GM23338 (cell line): Measurements from ENCODE around the gene CBR1.

Experiments used
- CREB1 ChIP-seq: fragments of 250-450 bp; sonication (Bioruptor Pico); IDR thresholded peaks from 2 replicates; pipeline ENCODE4 v1.5.0; 2020; ENCODE audit warnings: low read depth, mild to moderate bottlenecking, moderate library complexity
- CTCF ChIP-seq, 2 experiments: fragments of 200-600 bp in 1 of 2; sonication (generic) in 1 of 2; conservative IDR thresholded peaks; 2 replicates each; pipeline versions ENCODE4 v1.5.1 to v1.6.1; 2016 to 2017; ENCODE audit warnings: antibody characterized with exemption in 2 of 2, low read depth in 2 of 2, mild to moderate bottlenecking in 2 of 2, moderate library complexity in 1 of 2
- ETS1 ChIP-seq: IDR thresholded peaks from 2 replicates; pipeline ENCODE4 v1.6.1; 2016; ENCODE audit warnings: antibody characterized with exemption
- EZH2 ChIP-seq: fragments of 200-600 bp; sonication (generic); IDR thresholded peaks from one replicate; pipeline ENCODE4 v1.8.0; 2017; ENCODE audit warnings: antibody characterized with exemption, mild to moderate bottlenecking, low read depth; ENCODE audit not compliant: unreplicated experiment
- EZH2phosphoT487 ChIP-seq: fragments of 200-600 bp; sonication (generic); IDR thresholded peaks from one replicate; pipeline ENCODE4 v1.8.1; 2018; ENCODE audit warnings: antibody characterized with exemption; ENCODE audit not compliant: unreplicated experiment
- NANOG ChIP-seq: IDR thresholded peaks from 2 replicates; pipeline ENCODE4 v1.6.1; 2016; ENCODE audit warnings: antibody characterized with exemption, borderline replicate concordance
- POLR2AphosphoS5 ChIP-seq: IDR thresholded peaks from 2 replicates; pipeline ENCODE4 v1.6.1; 2016; ENCODE audit warnings: antibody characterized with exemption, low read depth

DNA sequence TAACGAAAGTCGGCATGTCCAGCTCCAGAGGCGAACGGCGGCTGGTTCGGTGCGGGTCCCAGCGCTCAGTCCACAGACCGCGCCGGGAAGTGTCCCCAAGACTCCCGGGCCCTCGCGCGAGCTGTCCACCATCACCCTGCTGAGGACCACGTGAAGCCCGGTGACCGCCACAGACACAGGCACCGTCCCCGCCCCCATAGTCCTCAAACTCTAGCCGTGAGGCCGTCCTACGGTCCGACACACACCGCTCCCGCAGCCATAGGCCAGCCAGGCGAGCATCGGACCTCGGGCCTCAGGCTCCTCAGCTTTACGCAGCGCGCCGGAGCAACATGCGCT is 10.0 kb upstream of the CBR1 start:
- no peak for TF ChIP-seq POLR2AphosphoS5
- no peak for TF ChIP-seq CTCF (conservative IDR thresholded peaks at IDR 0.05; ENCODE audit: low read depth in 2 of 2)
- TF ChIP-seq EZH2, result no peak
- TF ChIP-seq CREB1, result no peak
- TF ChIP-seq ETS1, result no peak
- no peak for TF ChIP-seq NANOG
- TF ChIP-seq EZH2phosphoT487, result no peak
